ENCODE measurements around the gene EYS.

Gene EYS

DNA sequence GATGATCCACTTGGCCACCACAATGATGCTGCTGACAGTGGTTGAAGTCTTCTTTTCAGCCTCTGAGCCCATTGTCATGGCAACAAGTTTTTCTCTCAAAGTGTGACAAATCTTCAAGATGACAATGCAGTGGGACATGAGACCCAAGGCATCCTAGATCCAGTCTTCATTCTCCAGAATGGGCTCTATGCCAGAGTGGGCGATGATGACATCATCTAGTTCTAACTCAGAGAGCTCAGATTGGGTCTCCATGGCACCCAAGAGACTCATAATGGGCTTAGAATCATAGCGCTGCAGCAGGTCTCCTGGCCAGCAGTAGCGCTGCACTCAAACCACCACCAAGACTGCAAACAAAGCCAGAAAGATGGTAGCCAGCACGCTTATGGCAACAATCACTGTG lies 973.6 kb downstream of the EYS start:
- Histone ChIP-seq H3K27me3 (ENCODE audit: control insufficient read depth in 2 of 2, insufficient read depth in 2 of 2, low read length in 2 of 2) (no peaks in the 10 kb centered on the region), H3K27ac (ENCODE audit: low read depth in 2 of 2, low read length in 2 of 2) (no peak overlapping the region), H3K36me3 (ENCODE audit: control insufficient read depth in 2 of 2, insufficient read depth in 2 of 2, low read length in 2 of 2) (no peaks in the 10 kb centered on the region), H3K9me3 (ENCODE audit: control insufficient read depth in 2 of 2, low read length in 2 of 2) (no peaks in the 10 kb centered on the region), H3K4me1 (ENCODE audit: control insufficient read depth in 2 of 2, insufficient read depth in 2 of 2, low read length in 2 of 2) (no peaks in the 10 kb centered on the region), H3K9ac (ENCODE audit: low read depth in 1 of 2, low read length in 2 of 2) (no peak overlapping the region), H3K4me3 (ENCODE audit: low read length in 2 of 2) (no peak overlapping the region)

DNA sequence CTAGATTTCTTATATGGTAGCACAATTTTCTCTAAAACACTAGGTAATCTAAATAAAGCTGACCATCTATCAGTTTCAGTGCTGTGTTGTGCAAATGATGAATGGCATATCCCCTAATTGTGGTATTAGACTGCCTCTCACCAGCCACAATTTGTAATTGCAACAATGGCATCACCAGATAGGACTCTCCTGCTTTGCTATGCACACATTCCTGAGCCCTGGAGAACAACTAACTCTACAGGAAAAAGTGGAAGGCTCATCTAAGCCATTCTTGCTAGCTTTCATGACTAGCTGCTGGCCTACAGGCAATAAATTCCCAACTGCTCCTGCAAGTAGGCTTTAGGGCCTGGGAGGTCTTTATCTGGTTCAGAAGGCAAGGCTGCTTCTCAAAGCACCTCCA lies 974.1 kb downstream of the EYS start:
- H3K27ac ChIP-seq (ENCODE audit: low read depth in 2 of 2, low read length in 2 of 2), result no peak overlapping the region
- H3K4me3 ChIP-seq (ENCODE audit: low read length in 2 of 2), result no peak overlapping the region
- no peaks in the 10 kb centered on the region for H3K36me3 ChIP-seq (ENCODE audit: control insufficient read depth in 2 of 2, insufficient read depth in 2 of 2, low read length in 2 of 2)
- no peaks in the 10 kb centered on the region for H3K4me1 ChIP-seq (ENCODE audit: control insufficient read depth in 2 of 2, insufficient read depth in 2 of 2, low read length in 2 of 2)
- no peak overlapping the region for H3K9ac ChIP-seq (ENCODE audit: low read depth in 1 of 2, low read length in 2 of 2)
- H3K27me3 ChIP-seq (ENCODE audit: control insufficient read depth in 2 of 2, insufficient read depth in 2 of 2, low read length in 2 of 2), result no peaks in the 10 kb centered on the region
- H3K9me3 ChIP-seq (ENCODE audit: control insufficient read depth in 2 of 2, low read length in 2 of 2), result no peaks in the 10 kb centered on the region

DNA sequence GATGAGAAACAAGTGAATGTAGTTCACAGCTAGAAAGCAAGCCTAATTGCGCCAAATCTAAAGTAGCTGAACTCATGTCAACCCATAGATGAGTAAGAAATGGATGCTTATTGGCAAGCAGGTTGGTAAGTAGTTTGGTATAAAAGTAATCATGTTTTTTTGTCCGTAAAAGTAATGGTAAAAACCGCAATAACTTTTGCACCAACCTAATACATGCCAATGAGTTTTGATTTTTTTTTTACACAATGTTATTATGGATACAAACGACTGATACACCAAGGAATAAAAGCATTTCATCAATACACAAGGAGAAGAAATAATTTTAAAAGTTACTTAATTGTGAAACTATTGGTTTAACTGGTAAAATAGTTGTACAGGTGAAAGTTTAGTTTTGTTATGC lies 977.5 kb downstream of the EYS start:
- Histone ChIP-seq H3K9me3 (ENCODE audit: control insufficient read depth in 2 of 2, low read length in 2 of 2) (no peaks in the 10 kb centered on the region), H3K9ac (ENCODE audit: low read depth in 1 of 2, low read length in 2 of 2) (no peak overlapping the region), H3K27me3 (ENCODE audit: control insufficient read depth in 2 of 2, insufficient read depth in 2 of 2, low read length in 2 of 2) (no peaks in the 10 kb centered on the region), H3K27ac (ENCODE audit: low read depth in 2 of 2, low read length in 2 of 2) (no peak overlapping the region), H3K4me3 (ENCODE audit: low read length in 2 of 2) (no peak overlapping the region), H3K36me3 (ENCODE audit: control insufficient read depth in 2 of 2, insufficient read depth in 2 of 2, low read length in 2 of 2) (no peaks in the 10 kb centered on the region), H3K4me1 (ENCODE audit: control insufficient read depth in 2 of 2, insufficient read depth in 2 of 2, low read length in 2 of 2) (no peaks in the 10 kb centered on the region)

DNA sequence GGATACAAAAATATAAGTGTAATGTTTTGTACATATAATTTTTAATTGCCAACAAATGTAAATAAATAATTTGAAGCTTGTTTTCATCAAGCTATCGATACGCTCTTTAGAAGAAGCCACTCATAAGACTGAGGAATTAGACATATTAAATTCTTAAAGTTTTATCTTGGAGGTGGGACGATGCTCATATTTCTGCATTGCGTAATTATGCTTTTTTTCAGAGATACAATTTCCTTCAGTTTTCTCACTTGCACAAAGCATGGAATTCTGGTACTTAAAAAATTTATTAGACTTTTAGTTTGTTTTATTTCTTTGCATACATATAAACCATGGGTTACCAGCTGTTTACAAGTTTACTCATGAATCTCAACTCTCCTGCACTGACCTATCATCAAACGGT lies 980.0 kb downstream of the EYS start:
- Histone ChIP-seq H3K36me3 (ENCODE audit: control insufficient read depth in 2 of 2, insufficient read depth in 2 of 2, low read length in 2 of 2) (no peaks in the 10 kb centered on the region), H3K27me3 (ENCODE audit: control insufficient read depth in 2 of 2, insufficient read depth in 2 of 2, low read length in 2 of 2) (no peaks in the 10 kb centered on the region), H3K9ac (ENCODE audit: low read depth in 1 of 2, low read length in 2 of 2) (no peak overlapping the region), H3K4me1 (ENCODE audit: control insufficient read depth in 2 of 2, insufficient read depth in 2 of 2, low read length in 2 of 2) (no peaks in the 10 kb centered on the region), H3K27ac (ENCODE audit: low read depth in 2 of 2, low read length in 2 of 2) (no peak overlapping the region), H3K4me3 (ENCODE audit: low read length in 2 of 2) (no peak overlapping the region), H3K9me3 (ENCODE audit: control insufficient read depth in 2 of 2, low read length in 2 of 2) (no peaks in the 10 kb centered on the region)

DNA sequence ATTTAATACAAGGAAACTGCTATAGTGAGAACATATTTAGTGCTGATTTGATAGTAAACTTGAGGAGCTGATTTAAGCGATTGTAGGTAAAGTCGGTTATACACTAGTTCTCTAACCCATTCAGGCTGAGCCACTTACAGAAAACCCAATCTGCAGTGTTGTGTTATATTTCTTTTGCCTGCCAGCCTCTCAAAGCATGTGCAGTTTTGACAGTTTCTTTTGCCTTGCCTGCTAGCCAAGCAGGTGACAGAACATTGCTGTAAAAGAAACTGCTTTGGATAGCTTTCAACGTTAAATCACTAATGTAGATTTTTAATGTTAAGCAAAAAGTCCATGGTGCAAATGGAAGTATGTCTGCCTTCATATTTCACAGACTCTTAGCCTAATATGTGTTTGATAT lies 982.9 kb downstream of the EYS start:
- no peak overlapping the region for H3K9ac ChIP-seq (ENCODE audit: low read depth in 1 of 2, low read length in 2 of 2)
- H3K4me3 ChIP-seq (ENCODE audit: low read length in 2 of 2), result no peak overlapping the region
- no peaks in the 10 kb centered on the region for H3K36me3 ChIP-seq (ENCODE audit: control insufficient read depth in 2 of 2, insufficient read depth in 2 of 2, low read length in 2 of 2)
- H3K27ac ChIP-seq (ENCODE audit: low read depth in 2 of 2, low read length in 2 of 2), result no peak overlapping the region
- H3K4me1 ChIP-seq (ENCODE audit: control insufficient read depth in 2 of 2, insufficient read depth in 2 of 2, low read length in 2 of 2), result no peaks in the 10 kb centered on the region
- H3K9me3 ChIP-seq (ENCODE audit: control insufficient read depth in 2 of 2, low read length in 2 of 2), result no peaks in the 10 kb centered on the region
- no peaks in the 10 kb centered on the region for H3K27me3 ChIP-seq (ENCODE audit: control insufficient read depth in 2 of 2, insufficient read depth in 2 of 2, low read length in 2 of 2)

DNA sequence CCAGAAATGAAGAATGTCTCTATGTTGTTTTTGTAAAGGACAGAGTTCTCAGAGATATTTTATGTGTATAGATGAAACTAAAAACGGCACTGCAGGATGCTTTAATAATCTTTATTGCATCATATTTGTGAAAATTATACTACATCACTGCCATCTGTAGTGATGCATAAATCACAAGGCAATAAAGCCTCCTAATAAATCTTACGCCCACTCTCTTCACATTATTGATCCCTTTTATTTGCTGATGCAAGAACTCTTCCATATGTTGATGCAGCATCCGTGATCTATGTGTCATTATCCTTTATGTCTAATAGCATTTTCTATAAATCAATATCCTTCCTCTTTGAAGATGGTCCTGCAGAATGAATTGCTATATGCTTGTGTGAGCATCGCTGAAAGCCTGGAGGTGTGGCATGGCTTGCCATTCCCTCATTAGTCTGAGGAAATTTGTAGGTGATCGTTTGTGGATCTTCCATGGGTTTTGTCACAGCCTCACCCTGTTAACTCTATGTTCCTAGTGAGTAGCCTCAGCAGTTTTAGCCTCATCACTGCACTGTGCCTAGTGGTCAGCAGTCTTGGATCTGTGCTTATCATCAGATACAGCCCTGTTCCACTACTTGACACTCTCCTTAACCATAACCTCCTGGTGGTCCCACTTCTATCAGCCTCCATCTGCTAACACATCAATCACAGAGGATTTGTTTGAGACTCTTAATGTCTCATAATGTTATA lies 983.5 kb downstream of the EYS start:
- H3K4me1 ChIP-seq (ENCODE audit: control insufficient read depth in 2 of 2, insufficient read depth in 2 of 2, low read length in 2 of 2), result no peaks in the 10 kb centered on the region
- no peak overlapping the region for H3K4me3 ChIP-seq (ENCODE audit: low read length in 2 of 2)
- no peaks in the 10 kb centered on the region for H3K9me3 ChIP-seq (ENCODE audit: control insufficient read depth in 2 of 2, low read length in 2 of 2)
- H3K27me3 ChIP-seq (ENCODE audit: control insufficient read depth in 2 of 2, insufficient read depth in 2 of 2, low read length in 2 of 2), result no peaks in the 10 kb centered on the region
- no peak overlapping the region for H3K9ac ChIP-seq (ENCODE audit: low read depth in 1 of 2, low read length in 2 of 2)
- H3K27ac ChIP-seq (ENCODE audit: low read depth in 2 of 2, low read length in 2 of 2), result no peak overlapping the region
- no peaks in the 10 kb centered on the region for H3K36me3 ChIP-seq (ENCODE audit: control insufficient read depth in 2 of 2, insufficient read depth in 2 of 2, low read length in 2 of 2)

DNA sequence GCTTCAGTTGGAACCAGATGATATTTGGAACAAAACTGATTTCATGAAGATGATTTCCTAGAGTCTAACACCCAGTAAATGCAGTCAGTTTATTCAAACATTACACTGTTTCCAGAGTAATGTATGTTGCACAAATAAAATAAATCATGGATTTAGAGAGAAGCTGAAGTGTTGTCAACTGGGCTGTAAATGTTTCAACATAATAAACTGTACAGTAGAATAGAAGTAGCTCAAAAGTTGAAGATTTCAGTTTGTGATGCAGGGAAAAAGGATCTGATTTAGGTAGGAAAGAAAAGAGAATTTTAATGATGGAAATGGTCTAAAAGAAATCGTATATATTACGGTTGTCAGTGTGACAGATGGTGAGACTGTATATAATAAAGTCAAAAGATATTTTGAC lies 985.2 kb downstream of the EYS start:
- H3K4me1 ChIP-seq (ENCODE audit: control insufficient read depth in 2 of 2, insufficient read depth in 2 of 2, low read length in 2 of 2), result no peaks in the 10 kb centered on the region
- no peaks in the 10 kb centered on the region for H3K27me3 ChIP-seq (ENCODE audit: control insufficient read depth in 2 of 2, insufficient read depth in 2 of 2, low read length in 2 of 2)
- no peak overlapping the region for H3K9ac ChIP-seq (ENCODE audit: low read depth in 1 of 2, low read length in 2 of 2)
- H3K27ac ChIP-seq (ENCODE audit: low read depth in 2 of 2, low read length in 2 of 2), result no peak overlapping the region
- no peaks in the 10 kb centered on the region for H3K36me3 ChIP-seq (ENCODE audit: control insufficient read depth in 2 of 2, insufficient read depth in 2 of 2, low read length in 2 of 2)
- no peak overlapping the region for H3K4me3 ChIP-seq (ENCODE audit: low read length in 2 of 2)
- no peaks in the 10 kb centered on the region for H3K9me3 ChIP-seq (ENCODE audit: control insufficient read depth in 2 of 2, low read length in 2 of 2)

DNA sequence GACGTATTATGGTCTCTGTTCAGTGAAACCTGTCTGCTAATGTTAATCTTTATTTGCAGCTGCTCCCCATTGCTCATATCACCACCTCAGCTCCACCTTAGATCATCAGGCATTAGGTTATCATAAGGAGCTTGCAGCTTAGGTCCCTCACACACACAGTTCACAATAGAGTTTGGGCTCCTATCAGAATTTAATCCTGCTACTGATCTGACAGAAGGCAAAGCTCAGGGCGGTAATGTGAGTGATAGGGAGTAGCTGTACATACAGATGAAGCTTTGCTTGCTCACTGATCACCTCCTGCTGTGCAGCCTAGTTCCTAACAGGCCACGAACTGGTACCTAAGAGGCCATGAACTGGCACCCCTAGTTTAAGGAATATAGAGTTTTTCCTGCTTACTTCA lies 989.7 kb downstream of the EYS start:
- no peaks in the 10 kb centered on the region for H3K36me3 ChIP-seq (ENCODE audit: control insufficient read depth in 2 of 2, insufficient read depth in 2 of 2, low read length in 2 of 2)
- no peak overlapping the region for H3K4me3 ChIP-seq (ENCODE audit: low read length in 2 of 2)
- no peaks in the 10 kb centered on the region for H3K4me1 ChIP-seq (ENCODE audit: control insufficient read depth in 2 of 2, insufficient read depth in 2 of 2, low read length in 2 of 2)
- no peaks in the 10 kb centered on the region for H3K27me3 ChIP-seq (ENCODE audit: control insufficient read depth in 2 of 2, insufficient read depth in 2 of 2, low read length in 2 of 2)
- no peaks in the 10 kb centered on the region for H3K9me3 ChIP-seq (ENCODE audit: control insufficient read depth in 2 of 2, low read length in 2 of 2)
- no peak overlapping the region for H3K27ac ChIP-seq (ENCODE audit: low read depth in 2 of 2, low read length in 2 of 2)
- no peak overlapping the region for H3K9ac ChIP-seq (ENCODE audit: low read depth in 1 of 2, low read length in 2 of 2)

DNA sequence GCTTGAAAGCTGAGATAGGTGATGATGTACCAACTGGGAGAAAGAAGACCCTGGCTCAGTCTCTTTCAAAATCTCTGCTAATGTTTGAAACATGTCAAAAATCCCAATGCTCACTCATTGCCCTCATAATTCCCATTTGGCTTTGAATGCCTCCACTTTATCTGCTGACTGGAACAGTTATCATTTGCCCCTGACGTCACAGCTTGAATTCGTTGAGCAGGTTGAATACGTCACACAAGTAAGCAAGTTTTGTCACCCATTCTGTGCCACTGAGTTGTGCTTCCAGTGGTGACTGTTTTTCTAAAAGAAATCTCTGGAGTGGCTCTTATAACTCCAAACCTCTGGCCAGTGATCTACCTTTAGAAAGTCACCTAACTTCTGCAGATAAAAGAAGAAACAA lies 991.4 kb downstream of the EYS start:
- no peak overlapping the region for H3K27ac ChIP-seq (ENCODE audit: low read depth in 2 of 2, low read length in 2 of 2)
- no peaks in the 10 kb centered on the region for H3K4me1 ChIP-seq (ENCODE audit: control insufficient read depth in 2 of 2, insufficient read depth in 2 of 2, low read length in 2 of 2)
- no peaks in the 10 kb centered on the region for H3K9me3 ChIP-seq (ENCODE audit: control insufficient read depth in 2 of 2, low read length in 2 of 2)
- H3K27me3 ChIP-seq (ENCODE audit: control insufficient read depth in 2 of 2, insufficient read depth in 2 of 2, low read length in 2 of 2), result no peaks in the 10 kb centered on the region
- no peaks in the 10 kb centered on the region for H3K36me3 ChIP-seq (ENCODE audit: control insufficient read depth in 2 of 2, insufficient read depth in 2 of 2, low read length in 2 of 2)
- H3K4me3 ChIP-seq (ENCODE audit: low read length in 2 of 2), result no peak overlapping the region
- no peak overlapping the region for H3K9ac ChIP-seq (ENCODE audit: low read depth in 1 of 2, low read length in 2 of 2)

DNA sequence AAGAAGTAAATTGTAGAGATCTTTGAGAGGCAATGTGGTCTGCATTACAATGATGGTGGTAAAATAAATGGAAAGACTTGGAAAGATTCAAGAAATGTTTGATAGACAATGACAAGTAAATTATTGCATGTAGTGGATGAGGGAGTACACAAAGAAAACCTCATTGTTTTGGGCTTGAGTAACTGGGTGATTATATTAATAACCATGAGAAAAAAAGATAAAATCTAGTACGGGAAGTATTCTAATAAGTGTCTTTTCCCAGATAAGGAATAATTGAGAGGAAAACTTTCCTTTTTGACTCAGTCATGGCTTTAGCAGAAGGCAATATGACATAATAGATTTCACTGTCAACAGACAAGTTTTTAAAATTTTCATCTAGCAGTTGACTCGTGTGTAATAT lies 993.0 kb downstream of the EYS start:
- Histone ChIP-seq H3K4me1 (ENCODE audit: control insufficient read depth in 2 of 2, insufficient read depth in 2 of 2, low read length in 2 of 2) (no peaks in the 10 kb centered on the region), H3K36me3 (ENCODE audit: control insufficient read depth in 2 of 2, insufficient read depth in 2 of 2, low read length in 2 of 2) (no peaks in the 10 kb centered on the region), H3K4me3 (ENCODE audit: low read length in 2 of 2) (no peak overlapping the region), H3K9ac (ENCODE audit: low read depth in 1 of 2, low read length in 2 of 2) (no peak overlapping the region), H3K27ac (ENCODE audit: low read depth in 2 of 2, low read length in 2 of 2) (no peak overlapping the region), H3K27me3 (ENCODE audit: control insufficient read depth in 2 of 2, insufficient read depth in 2 of 2, low read length in 2 of 2) (no peaks in the 10 kb centered on the region), H3K9me3 (ENCODE audit: control insufficient read depth in 2 of 2, low read length in 2 of 2) (no peaks in the 10 kb centered on the region)

DNA sequence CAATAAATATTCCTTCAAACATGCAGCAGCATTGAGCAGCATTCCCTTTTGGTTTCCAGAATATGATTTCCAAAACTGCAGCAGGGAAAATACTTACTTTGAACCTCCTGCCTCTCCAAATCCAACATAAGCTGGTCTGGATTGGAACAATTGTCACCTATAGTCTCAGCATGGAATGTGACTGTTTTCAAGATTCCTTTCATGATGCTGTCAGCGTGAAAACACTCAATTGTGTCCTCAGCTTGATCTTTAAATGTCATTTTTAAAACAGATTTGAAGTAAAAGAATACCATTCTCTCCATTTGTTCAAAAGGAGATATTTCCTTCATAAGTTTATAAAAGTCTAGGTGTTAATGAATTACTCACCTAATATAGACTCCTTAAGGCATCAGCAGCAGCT lies 993.9 kb downstream of the EYS start:
- Histone ChIP-seq H3K9me3 (ENCODE audit: control insufficient read depth in 2 of 2, low read length in 2 of 2) (no peaks in the 10 kb centered on the region), H3K4me1 (ENCODE audit: control insufficient read depth in 2 of 2, insufficient read depth in 2 of 2, low read length in 2 of 2) (no peaks in the 10 kb centered on the region), H3K4me3 (ENCODE audit: low read length in 2 of 2) (no peak overlapping the region), H3K9ac (ENCODE audit: low read depth in 1 of 2, low read length in 2 of 2) (no peak overlapping the region), H3K36me3 (ENCODE audit: control insufficient read depth in 2 of 2, insufficient read depth in 2 of 2, low read length in 2 of 2) (no peaks in the 10 kb centered on the region), H3K27ac (ENCODE audit: low read depth in 2 of 2, low read length in 2 of 2) (no peak overlapping the region), H3K27me3 (ENCODE audit: control insufficient read depth in 2 of 2, insufficient read depth in 2 of 2, low read length in 2 of 2) (no peaks in the 10 kb centered on the region)
